GM21360 (cell line): Measurements from ENCODE around the gene PERP.
"Not testable (repeated sequence)": the region's sequence is repeated elsewhere in the genome, so short reads cannot be mapped to it uniquely, and the experiment has no call there.

Source experiments
- ATAC-seq: cut with Tn5 transposase; IDR thresholded peaks from one replicate; pipeline ENCODE4 v1.9.1; 2021; ENCODE audit warnings: mild to moderate bottlenecking, moderate library complexity; ENCODE audit not compliant: unreplicated experiment

Gene PERP

GRCh38 chr6:138107078-138107751 lies at the start of gene PERP:
Gene PERP, minus strand, starts transcription at chr6:138107419. Its CDS starts 79 bp downstream, at chr6:138107340.
- peak; percentile 64 for ATAC-seq

GRCh38 chr6:138155443-138155842 lies 48.2 kb upstream of the PERP start:
- ATAC-seq, result no peak

DNA sequence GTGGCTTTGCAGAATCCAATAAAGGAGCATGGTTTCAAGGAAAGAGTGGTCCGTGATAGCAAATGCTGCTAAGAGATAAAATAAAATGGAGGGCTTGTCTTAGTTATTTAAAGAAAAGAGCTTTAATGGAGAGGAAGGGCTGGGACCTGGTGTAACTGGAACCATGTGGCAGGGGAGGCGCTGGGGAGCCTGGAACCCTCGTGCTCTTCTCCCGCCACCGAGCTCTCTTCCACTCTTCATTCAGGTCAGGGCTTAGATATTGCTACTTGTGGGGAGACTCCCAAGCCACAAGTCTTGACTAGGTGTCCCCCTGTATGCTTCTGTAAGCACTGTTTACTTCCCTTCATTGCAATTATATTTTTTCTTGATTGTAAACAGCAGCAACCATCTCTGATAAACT lies 39.3 kb upstream of the PERP start:
- no peak for ATAC-seq

- ATAC-seq, result no peak
Observed at GRCh38 chr6:138145402-138145801, 38.2 kb upstream of the PERP start.

GRCh38 chr6:138142806-138143205 lies 35.6 kb upstream of the PERP start:
- ATAC-seq, result no peak

- ATAC-seq, result no peak
Observed at GRCh38 chr6:138129190-138129589, 22.0 kb upstream of the PERP start.

DNA sequence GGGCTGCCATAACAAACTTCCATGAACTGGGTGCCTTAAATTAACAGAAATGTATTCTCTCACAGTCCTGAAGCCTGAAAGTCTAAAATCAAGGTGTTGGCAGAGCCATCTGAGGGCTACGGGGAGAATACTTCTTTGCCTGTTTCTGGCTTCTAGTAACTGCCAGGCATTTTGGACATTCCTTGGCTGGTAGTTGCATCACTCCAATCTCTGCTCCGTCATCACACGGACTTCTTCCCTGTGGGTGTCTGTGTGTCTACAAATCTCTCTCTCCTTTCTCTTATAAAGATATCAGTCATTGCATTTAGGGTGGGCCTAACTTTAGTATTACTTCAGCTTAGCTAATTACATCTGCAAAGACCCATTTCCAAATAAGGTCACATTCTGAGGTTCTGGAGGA lies 20.9 kb upstream of the PERP start:
- ATAC-seq, result no peak

- no peak for ATAC-seq
Observed at GRCh38 chr6:138124096-138124495, 16.9 kb upstream of the PERP start.

GRCh38 chr6:138119976-138120375 lies 12.8 kb upstream of the PERP start:
- ATAC-seq, result no peak

- not testable (repeated sequence) for ATAC-seq
Observed at GRCh38 chr6:138119229-138119628, 12.0 kb upstream of the PERP start.

DNA sequence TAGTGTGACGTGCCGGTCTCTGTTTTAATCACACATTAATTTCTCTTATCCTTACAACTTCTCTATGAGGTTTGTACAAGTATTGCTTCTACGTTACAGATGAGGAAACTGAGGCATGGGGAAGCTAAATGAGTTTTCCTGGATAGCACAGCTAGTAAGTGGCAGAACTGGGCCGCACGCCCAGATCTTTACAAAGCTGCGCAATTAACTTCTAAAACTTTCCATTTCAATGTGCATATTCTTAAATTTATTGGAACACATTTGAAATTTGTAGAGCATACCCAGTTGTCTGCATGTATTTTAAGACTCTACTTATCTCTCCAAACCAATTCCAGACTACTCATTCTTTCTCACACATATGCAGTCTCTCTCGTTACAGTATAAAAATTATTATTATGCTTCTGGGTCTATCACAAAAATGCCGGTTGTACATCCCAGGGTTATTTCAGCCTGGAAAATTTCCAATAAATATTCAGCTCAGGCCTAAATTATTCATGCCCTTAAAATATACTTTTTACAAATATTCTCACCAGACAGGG lies 10.2 kb upstream of the PERP start:
- no peak for ATAC-seq

DNA sequence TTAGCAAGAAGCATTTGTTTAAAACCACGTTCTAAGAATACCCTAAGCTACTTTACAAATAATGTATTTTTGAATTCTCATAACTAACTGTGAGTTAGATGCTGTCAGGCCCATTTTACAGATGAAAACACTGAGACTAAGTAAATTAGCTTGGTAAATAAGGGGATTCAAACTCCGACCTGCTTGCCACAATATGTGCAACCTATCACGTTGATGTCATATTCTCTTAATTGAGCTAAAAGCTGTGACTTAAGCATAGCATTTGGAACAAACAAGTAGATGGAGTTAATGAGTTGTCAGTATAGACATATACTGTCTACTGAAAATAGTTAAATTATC lies 9.4 kb upstream of the PERP start:
- no peak for ATAC-seq

DNA sequence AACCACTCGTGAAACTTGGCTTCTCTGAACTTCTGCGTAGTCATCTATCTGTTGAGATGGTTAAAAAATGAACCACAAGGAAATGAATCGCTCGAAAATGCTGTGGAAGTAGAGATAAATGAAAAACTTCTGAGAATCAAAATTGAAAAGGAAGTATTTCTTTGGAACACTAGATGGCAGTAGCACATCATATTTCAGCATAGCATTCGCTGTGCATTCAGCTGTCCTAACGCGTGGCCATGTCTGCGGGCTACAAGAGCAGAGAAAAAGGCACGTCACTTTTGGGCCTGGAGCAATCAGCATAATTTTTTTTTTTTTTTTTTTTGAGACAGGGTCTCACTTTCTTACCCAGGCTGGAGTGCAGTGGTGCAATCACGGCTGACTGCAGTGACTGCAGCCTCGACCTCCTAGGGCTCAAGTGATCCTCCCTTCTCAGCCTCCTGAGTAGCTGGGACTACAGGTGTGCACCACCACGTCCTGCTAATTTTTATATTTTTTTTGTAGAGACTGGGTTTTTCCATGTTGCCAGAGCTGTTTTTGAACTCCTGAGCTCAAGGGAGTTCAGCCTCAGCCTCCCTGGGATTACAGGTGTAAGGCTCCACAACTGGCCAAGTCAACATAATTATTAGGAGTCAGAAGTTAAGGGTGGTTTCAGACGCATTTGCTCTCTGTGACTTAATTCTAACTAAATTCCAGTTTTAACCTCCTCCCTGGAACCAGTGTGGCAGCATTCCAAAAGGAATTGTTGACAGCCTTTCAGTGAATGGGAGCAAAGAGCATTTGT lies 8.8 kb upstream of the PERP start:
- no peak for ATAC-seq

GRCh38 chr6:138115201-138115600 lies 8.0 kb upstream of the PERP start:
- no peak for ATAC-seq

DNA sequence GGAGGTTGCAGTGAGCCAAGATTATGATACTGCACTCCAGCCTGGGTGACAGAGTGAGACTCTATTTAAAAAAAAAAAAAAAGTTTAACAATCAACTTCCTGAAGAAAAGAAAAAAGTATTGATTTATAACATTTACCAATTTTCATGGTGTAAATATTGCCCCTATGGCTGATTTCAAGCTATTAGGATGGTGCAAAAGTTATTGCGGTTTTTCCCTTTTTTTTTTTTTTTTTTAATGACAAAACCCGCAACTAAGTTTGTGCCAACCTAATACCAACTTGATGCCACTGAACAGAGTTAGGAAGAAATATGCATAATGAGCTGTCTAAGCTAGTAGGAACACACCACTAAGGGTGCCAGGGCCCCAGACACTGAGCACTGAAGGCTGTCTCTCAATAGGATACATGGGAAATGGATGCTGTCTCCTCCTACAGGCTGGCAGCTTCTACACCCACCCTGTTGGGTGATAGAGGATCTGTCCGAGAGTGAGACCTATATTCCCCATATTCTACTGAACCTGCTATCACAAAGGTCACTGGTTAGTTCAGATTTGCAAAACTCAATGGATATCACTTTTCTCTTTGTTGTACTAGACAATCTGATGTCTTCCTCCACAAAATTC lies 6.5 kb upstream of the PERP start:
- no peak for ATAC-seq

DNA sequence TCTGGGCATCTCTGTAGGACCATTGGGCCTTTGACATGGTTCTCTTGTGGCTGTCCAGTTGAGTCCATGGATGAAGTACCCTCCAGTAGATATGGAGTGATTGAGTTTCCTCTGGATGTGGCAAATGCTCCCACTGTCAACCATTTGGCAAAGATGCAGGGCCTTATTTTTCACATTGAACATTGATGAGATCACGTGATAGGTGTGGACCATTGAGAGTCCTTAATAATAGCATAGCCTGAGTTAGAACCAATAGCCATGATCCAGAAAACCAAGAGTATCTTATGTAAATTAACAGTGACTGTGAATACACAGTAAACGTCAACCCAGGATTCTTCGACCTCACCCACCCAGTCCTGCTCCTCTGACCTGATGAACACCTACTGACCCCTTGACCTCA lies 3.0 kb upstream of the PERP start:
- no peak for ATAC-seq

DNA sequence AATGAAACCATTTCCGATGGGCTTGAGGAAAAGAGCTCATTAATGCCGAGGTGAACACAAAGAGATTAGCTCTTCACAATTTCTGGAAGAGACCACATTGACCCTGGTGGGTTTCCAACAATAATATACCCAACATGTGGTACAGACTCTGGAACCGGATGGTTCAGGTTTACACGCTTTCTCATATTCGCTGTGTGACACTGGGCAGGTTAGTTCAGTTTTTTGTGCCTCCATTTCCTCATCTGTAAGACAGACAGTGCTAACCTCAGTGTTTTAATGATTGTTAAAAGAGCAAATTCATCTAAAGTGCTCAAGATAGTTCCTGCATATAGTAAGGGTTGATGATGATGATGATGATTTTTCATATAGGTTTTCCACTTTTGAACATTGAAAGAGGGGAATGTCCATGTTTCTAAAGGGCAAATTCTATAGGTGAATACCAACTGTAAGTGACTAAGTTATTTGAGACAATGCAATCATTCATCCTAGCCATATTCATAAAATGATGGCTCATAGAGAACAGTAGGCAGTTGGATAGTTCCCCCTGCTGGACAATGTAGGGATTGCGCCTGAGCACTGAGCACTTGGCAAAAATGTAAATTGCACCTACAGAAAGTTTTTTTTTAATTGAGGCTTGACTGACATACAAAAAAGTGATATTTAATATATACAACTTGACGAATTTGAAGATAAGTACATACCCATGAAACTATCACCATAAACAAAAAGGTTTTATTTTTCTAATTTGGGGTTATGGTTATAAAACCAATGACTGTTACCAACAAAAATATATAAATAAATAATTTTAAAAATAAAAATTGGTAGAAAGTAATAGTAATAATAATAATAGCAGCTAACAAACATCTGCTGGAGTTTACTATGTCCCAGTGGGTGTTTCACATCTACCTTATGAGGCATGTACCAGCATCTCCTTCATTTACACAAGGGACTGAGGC lies 2.1 kb upstream of the PERP start:
- peak; percentile 53 for ATAC-seq

DNA sequence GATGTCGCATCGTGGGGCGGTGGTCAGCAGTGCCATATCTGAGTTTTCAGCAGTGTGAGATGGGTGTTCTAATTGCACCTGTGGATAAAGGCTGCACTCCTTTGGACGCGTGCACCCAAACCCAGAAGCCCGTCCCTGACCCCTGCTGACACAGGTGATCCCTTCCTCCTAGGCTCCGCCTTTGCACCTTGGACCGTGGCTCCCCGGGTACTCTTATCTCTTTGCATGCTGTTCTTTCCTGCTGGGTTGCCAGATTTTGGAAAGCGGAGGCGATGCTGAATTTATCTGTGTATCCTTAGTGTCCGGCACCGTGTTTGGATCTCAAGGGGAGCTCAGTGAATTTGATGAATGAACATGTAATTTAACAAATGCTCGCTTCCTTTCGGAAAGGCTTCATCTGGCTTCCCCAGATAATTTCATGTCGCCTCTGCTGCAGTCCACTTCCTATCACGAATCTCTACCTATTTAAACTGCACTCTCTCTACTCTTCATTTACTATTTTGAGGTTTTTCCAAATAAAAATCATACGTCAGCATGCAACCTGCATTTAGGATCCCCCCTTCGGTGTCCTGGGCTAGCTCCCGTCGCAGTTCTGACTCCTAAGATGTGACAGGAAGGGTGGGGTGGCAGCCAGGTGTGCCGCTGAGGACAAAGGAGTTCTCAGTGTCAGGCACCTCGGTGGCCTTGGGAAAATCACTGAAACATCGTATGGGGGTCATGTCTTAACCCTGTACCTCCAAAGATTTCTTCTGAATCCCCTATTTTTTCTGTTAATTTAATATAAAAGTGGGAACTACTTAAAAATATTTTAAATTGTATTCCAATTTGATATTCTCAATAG lies 753 bp upstream of the PERP start:
- ATAC-seq, result peak; percentile 12

DNA sequence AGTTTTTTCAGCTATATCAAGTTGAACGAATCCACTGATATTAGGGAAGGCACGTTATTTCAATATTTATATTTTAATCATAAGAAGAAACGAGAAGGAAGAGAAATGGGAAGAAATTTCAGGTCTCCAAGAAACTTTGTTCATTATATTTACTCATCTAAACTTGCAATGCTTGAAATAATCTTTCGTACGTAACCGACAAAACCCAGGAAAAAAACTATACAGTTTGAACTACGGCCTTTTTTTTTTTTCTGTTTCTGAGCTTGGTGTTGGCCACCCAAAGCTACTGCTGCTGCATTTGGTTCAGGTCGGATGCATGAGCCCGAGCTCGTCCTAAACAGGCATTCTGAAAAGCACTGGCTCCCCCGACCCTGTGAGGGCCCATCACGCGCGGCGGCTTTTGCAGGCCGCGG lies 548 bp downstream of the PERP start:
- ATAC-seq, result no peak
